Esophagus muscularis mucosa (tissue), 4 donors: ENCODE data around the gene DPEP2. TPM values are rescaled to one million over a fixed set of nuclear protein-coding genes. Genes with fewer than 3 reads are reported as not detected.
"Not testable (repeated sequence)": the region's sequence is repeated elsewhere in the genome, so short reads cannot be mapped to it uniquely, and the experiment has no call there.

Source experiments
- DNase-seq: peaks from one replicate; pipeline ENCODE4 v3.0.0-alpha.2; 2017; ENCODE audit errors: extremely low spot score
- H3K27ac ChIP-seq, 4 donors: fragments of 200-600 bp; sonication (generic); replicated peaks in 1 of 4; 1 replicate in 3 of 4; 2 replicates in 1 of 4; pipeline ENCODE4 v1.5.1; 2016 to 2019; ENCODE audit warnings: mild to moderate bottlenecking in 1 of 4
- H3K27me3 ChIP-seq, 4 donors: fragments of 200-600 bp; sonication (generic); one replicate each; pipeline versions ENCODE4 v1.5.1 to v1.6.0; 2016 to 2019
- H3K36me3 ChIP-seq, 4 donors: fragments of 200-600 bp; sonication (generic); one replicate each; pipeline ENCODE4 v1.5.1; 2016 to 2019
- H3K4me1 ChIP-seq, 4 donors: fragments of 200-600 bp; sonication (generic); one replicate each; pipeline ENCODE4 v1.5.1; 2016 to 2019
- H3K4me3 ChIP-seq, 4 donors: fragments of 200-600 bp; sonication (generic); 1 replicate in 2 of 4; 2 replicates in 2 of 4; pipeline ENCODE4 v1.5.1; 2016 to 2019; ENCODE audit warnings: mild to moderate bottlenecking in 4 of 4, moderate library complexity in 1 of 4
- H3K9me3 ChIP-seq, 4 donors: fragments of 200-600 bp; sonication (generic); 1 replicate in 3 of 4; 2 replicates in 1 of 4; pipeline ENCODE4 v1.5.1; 2016 to 2019
- CTCF ChIP-seq, 3 experiments: fragments of 200-600 bp in 2 of 3; fragments of 450-650 bp in 1 of 3; sonication (generic) in 2 of 3; IDR thresholded peaks; one replicate each; pipeline ENCODE4 v1.5.1; 2017 to 2019; ENCODE audit warnings: antibody characterized with exemption in 3 of 3, mild to moderate bottlenecking in 2 of 3, moderate library complexity in 1 of 3
- EP300 ChIP-seq: sonication (generic); formaldehyde crosslinking; IDR thresholded peaks from one replicate; pipeline ENCODE4 v1.6.1; 2017; ENCODE audit warnings: antibody characterized with exemption
- POLR2A ChIP-seq: fragments of 450-650 bp; IDR thresholded peaks from one replicate; pipeline ENCODE4 v1.6.1; 2017; ENCODE audit warnings: antibody characterized with exemption, moderate library complexity, mild to moderate bottlenecking, low read depth
- POLR2AphosphoS5 ChIP-seq, 2 donors: sonication (generic); formaldehyde crosslinking; IDR thresholded peaks; one replicate each; pipeline ENCODE4 v1.6.1; 2017; ENCODE audit warnings: antibody characterized with exemption in 2 of 2
- WGBS: methylation state at CpG from one replicate; pipeline ENCODE4 v1.1.5; 2018; 5-methylcytosine and 5-hydroxymethylcytosine counted together
- intact Hi-C: fragments of 100-400 bp; cut with DNase I; formaldehyde crosslinking; loops from one replicate; pipeline ENCODE4 v1.15.1; 2023
- total RNA-seq, 4 donors: library from RNA; depleted of rRNA; stranded (reverse); fragments of >200 nt; gene quantifications; one replicate each; pipeline versions ENCODE4 v1.1.0 to v1.2.1, GENCODE V29; 2016

The DPEP2 gene
- total RNA-seq, 4 donors from 2014 or later: 1.4 to 5.5 (median 3.7) TPM

GRCh38 chr16:67996666-67997065 lies 2.6 kb downstream of the DPEP2 start:
- DNase-seq: no peak
- Histone ChIP-seq H3K36me3 (no peaks in the 10 kb centered on the region), H3K27ac (no peak overlapping the region), H3K9me3 (no peaks in the 10 kb centered on the region), H3K4me3 (no peak overlapping the region), H3K4me1 (peaks cover 12 to 31% (median 15%) of the 10 kb centered on the region in 4 donors), H3K27me3 (no peaks in the 10 kb centered on the region)
- no peak for TF ChIP-seq EP300
- TF ChIP-seq CTCF (IDR thresholded peaks at IDR 0.05): no peak
- no peak for TF ChIP-seq POLR2A
- no peak for TF ChIP-seq POLR2AphosphoS5 (IDR thresholded peaks at IDR 0.05)
- intact Hi-C loops: no loop called here
- WGBS: 89% methylated on average over 5 of the region's 5 CpGs

GRCh38 chr16:67995423-67995822 lies 3.9 kb downstream of the DPEP2 start:
- WGBS: 81% methylated on average over 5 of the region's 5 CpGs
- Histone ChIP-seq H3K36me3 (no peaks in the 10 kb centered on the region), H3K9me3 (no peaks in the 10 kb centered on the region), H3K27ac (no peak overlapping the region), H3K4me1 (peaks cover 12 to 25% (median 15%) of the 10 kb centered on the region in 4 donors), H3K4me3 (no peak overlapping the region), H3K27me3 (no peaks in the 10 kb centered on the region)
- intact Hi-C loops: no loop called here
- TF ChIP-seq POLR2AphosphoS5 (IDR thresholded peaks at IDR 0.05) (no peak), POLR2A (no peak), CTCF (IDR thresholded peaks at IDR 0.05) (no peak), EP300 (no peak)
- no peak for DNase-seq

GRCh38 chr16:67994040-67994408 lies 5.3 kb downstream of the DPEP2 start:
- not testable (repeated sequence) for H3K9me3 ChIP-seq, DNase-seq, H3K36me3 ChIP-seq, H3K27me3 ChIP-seq
- Histone ChIP-seq H3K4me1 (peaks cover 10 to 15% (median 13%) of the 10 kb centered on the region in 4 donors), H3K4me3 (peak overlapping the region in 2 of 4 donors; percentile 42 to 46), H3K27ac (peak overlapping the region; percentile 45 to 60 (median 49))
- intact Hi-C loops: loop anchor here (5.0 kb wide), 2 partner anchors 48 to 233 kb away; no protein-coding TSS in a partner anchor
- WGBS: 83% methylated on average over 2 of the region's 6 CpGs

GRCh38 chr16:67993207-67994039 lies 5.9 kb downstream of the DPEP2 start:
- no peak for TF ChIP-seq EP300
- peak in 2 of 3 experiments; percentile 97 to 99 for TF ChIP-seq CTCF (IDR thresholded peaks at IDR 0.05)
- TF ChIP-seq POLR2AphosphoS5 (IDR thresholded peaks at IDR 0.05): peak; percentile 46 to 50
- peak; percentile 9 for TF ChIP-seq POLR2A
- Histone ChIP-seq H3K4me1 (peaks cover 10 to 15% (median 13%) of the 10 kb centered on the region in 4 donors), H3K36me3 (no peaks in the 10 kb centered on the region), H3K27me3 (no peaks in the 10 kb centered on the region), H3K9me3 (no peaks in the 10 kb centered on the region), H3K4me3 (peak overlapping the region; percentile 42 to 55 (median 46)), H3K27ac (peak overlapping the region; percentile 45 to 60 (median 49))
- 6% methylated on average over 16 of the region's 39 CpGs for WGBS
- intact Hi-C loops: loop anchor here (5.0 kb wide), 2 partner anchors 49 to 234 kb away; no protein-coding TSS in a partner anchor
- DNase-seq: no peak

GRCh38 chr16:67992661-67993206 lies 6.5 kb downstream of the DPEP2 start:
- H3K9me3 ChIP-seq: no peaks in the 10 kb centered on the region
- no peak for TF ChIP-seq EP300
- TF ChIP-seq POLR2AphosphoS5 (IDR thresholded peaks at IDR 0.05): no peak
- no peaks in the 10 kb centered on the region for H3K27me3 ChIP-seq
- WGBS: 87% methylated on average over 3 of the region's 20 CpGs
- intact Hi-C loops: loop anchor here (5.0 kb wide), 2 partner anchors 50 to 235 kb away; no protein-coding TSS in a partner anchor
- DNase-seq: no peak
- H3K4me3 ChIP-seq: peak overlapping the region; percentile 42 to 55 (median 46)
- no peaks in the 10 kb centered on the region for H3K36me3 ChIP-seq
- peak overlapping the region in 3 of 4 donors; percentile 46 to 60 (median 52) for H3K27ac ChIP-seq
- H3K4me1 ChIP-seq: peaks cover 10 to 15% (median 13%) of the 10 kb centered on the region in 4 donors
